GM21447 (cell line): ENCODE results near the gene COX20.

ENCODE experiments used
- ATAC-seq: cut with Tn5 transposase; IDR thresholded peaks from one replicate; pipeline ENCODE4 v1.9.1; 2021; ENCODE audit not compliant: unreplicated experiment

COX20 gene

DNA sequence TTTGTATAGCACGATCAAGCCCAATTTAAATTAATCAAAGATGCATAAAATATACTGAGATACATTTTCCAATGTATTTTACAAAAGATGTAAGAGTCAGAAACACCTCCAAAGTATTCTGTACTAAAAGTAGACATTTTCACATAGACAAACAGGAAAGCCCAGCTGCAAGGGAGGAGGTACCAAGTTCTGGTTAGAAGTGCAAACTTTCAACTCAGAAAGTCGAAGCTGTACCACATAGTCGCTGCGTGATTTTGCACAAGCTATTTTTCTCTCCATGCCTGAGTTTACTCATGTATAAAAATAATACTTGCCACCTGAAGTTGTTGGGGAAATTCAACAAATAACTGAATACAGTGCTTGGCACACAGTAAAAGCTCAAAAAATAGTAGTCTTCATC, 34.5 kb downstream of the COX20 start:
- ATAC-seq: no peak

DNA sequence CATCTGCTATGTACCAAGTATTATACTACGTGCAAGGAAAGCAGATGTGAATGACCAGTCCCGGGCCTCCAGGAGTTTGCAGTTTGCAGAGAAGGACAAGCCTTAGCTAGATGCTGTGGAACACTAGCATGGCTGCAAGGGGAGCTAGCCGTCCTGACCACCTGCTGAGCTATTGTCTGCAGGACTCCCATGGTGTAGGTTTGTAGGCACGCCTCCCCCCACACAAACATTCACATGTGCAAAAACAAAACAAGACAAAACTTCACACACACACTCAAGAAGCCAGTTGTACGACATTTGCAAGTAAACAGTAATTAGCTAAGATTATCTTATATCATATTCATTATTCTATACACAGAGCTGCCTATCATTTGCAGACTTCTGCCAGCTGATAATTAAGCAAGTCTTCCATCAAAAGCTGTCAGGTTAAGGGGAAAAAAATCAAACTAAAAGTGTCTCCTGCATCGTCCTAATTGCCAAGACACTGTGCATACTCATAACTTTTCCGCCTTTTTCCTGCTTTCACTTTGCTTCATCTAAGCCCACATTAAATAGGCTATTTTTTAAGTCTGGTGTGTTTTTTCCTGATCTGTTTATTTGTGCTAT, 39.6 kb downstream of the COX20 start:
- ATAC-seq: no peak

GRCh38 chr1:244876228-244876910, 40.9 kb downstream of the COX20 start:
- no peak for ATAC-seq

GRCh38 chr1:244878681-244879080, 43.2 kb downstream of the COX20 start:
- ATAC-seq: no peak

DNA sequence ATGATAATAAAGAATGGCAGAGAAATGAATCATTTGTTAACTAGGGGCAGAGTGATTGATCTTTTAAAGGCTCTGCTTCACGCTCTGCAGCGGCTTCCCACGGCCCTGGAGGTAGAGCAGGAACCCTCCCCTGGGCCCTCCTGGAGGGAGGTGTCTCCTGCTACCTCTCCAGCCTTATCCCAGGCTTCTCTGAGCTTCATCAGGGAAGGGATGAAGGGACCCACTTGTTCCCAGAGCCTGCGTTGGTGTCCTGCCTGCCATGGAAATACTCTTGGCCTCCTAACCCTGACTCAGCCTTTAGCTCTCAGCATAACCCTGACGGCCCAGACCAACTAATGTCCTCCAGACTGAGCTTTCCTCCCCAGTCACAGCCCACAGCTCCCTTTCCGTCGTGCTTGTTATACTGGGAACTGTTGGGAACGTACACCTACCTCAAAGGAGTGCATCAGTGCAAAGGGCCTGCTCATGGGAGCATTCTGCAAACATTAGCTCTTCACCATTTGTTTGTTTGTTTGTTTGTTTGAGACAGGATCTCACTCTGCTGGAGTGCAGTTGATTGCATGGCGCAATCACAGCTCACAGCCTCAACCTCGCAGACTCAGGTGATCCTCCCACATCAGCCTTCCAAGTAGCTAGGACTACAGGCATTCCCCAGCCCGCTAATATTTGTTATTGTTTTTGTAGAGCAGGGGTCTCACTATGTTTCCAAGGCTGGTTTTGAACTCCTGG, 46.3 kb downstream of the COX20 start:
- no peak for ATAC-seq

- ATAC-seq: no peak
These were observed 51.8 kb downstream of the COX20 start for GRCh38 chr1:244887281-244887680.

DNA sequence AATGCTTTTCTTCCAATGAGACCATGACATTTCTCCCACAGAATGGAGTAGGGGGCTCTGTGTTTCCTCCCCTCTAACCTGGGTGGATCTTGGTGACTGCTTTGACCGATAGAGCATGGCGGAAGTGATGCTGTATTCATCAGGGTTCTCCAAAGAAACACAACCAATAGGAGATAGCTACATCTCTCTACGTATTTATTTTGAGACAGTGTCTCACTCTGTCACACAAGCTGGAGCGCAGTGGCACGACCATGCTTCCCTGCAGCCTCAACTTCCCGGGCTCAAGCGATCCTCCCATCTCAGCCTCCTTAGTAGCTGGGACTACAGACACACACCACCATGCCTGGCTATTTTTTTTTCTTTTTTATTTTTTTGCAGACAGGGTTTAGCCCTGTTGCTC, 58.4 kb downstream of the COX20 start:
- no peak for ATAC-seq
